DMS53 treated with DMSO at 0.1 percent for 48 hours (cell line): ENCODE measurements around the gene PPM1D.
A peak's percentile ranks its signal among the peaks of the same experiment; 100 is the strongest.

Experiments used
- DNase-seq: peaks from one replicate; lab custom pipeline; 2025; ENCODE audit not compliant: unreplicated experiment; lab: John Stamatoyannopoulos, UW

PPM1D gene

DNA sequence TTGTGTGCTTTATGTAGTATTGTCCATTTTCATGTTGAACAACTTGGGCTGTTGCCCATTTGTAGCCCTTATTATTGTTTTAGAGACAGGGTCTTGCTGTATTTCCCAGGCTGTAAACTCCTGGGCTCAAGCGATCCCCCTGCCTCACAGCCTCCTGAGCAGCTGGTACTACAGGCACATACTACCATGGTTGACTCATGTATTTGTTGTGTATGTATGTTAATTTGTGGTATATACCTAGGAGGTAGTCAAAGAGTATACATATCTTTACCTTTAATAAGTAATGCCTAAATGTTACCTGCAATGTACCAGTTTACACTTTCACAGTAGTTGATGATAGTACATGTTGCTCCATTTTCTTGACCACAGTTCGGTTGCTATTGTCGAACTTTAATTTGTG, 18.1 kb downstream of the PPM1D start:
- DNase-seq: no peak

DNA sequence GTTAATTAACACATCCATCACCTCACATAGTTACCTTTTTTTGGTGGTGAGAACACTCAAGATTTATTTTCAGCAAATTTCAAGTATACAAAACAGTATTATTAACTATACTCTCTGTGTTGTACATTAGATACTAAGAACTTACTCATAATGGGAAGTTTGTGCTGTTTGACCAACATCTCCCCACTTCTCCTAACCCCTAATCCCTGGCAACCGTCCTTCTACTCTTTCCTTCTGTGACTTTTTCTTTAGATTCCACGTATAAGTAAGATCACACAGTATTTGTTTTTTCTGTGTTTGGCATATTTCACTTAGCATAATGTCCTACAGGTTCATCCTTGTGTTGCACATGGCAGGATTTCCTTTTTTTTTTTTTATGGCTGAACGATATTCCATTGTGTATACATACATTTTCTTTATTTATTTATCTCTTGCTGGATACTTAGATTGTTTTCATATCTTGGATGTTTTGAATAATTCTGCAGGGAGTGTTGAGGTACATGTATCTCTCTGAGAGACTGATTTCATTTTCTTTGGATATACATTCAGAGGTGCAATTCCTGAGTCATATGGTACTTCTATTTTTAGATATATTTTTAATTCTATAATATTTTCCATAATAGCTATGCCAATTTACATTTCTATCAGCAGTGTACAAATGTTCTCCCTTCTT, 19.0 kb downstream of the PPM1D start:
- no peak for DNase-seq

DNA sequence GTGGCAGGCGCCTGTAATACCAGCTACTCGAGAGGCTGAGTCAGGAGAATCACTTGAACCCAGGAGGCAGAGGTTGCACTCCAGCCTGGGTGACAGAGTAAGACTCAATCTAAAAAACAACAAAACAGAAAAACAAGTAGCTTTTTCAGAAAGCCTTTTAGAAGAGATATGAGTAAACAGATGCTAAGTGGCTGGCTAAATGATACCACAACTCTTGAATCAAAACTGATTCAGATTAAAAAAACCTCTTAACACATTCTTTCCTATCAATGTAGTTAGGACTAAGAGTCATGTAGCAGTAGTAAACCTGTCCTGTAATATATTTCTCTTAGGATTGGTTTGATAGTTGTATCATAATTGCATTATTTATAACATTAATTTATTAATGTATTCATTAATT, 23.0 kb downstream of the PPM1D start:
- DNase-seq: no peak

DNA sequence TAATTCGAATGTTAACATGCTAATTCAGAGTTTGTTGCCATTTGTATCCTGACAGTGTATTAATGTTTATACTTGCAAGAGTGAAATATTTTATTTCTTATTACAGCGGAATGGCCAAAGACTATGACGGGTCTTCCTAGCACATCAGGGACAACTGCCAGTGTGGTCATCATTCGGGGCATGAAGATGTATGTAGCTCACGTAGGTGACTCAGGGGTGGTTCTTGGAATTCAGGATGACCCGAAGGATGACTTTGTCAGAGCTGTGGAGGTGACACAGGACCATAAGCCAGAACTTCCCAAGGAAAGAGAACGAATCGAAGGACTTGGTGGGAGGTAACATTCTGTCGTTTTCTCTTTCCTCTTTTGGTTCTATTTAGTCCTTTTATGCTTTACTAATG, 23.4 kb downstream of the PPM1D start:
- DNase-seq: no peak

DNA sequence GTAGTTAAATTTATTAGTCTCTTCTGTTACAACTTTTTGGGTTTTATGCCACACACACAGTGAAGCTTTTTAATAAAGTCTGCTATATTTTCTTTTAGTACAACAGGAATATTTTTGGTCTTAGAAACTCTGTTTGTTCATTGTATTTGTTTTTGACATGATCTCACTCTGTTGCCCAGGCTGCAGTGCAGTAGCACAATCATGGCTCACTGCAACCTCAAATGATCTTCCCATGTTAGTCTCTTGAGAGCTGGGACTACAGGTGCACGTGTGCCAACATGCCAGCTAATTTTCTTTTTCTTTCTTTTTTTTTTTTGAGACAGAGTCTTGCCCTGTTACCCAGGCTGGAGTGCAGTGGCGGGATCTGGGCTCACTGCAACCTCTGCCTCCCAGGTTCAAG, 27.1 kb downstream of the PPM1D start:
- DNase-seq: no peak

DNA sequence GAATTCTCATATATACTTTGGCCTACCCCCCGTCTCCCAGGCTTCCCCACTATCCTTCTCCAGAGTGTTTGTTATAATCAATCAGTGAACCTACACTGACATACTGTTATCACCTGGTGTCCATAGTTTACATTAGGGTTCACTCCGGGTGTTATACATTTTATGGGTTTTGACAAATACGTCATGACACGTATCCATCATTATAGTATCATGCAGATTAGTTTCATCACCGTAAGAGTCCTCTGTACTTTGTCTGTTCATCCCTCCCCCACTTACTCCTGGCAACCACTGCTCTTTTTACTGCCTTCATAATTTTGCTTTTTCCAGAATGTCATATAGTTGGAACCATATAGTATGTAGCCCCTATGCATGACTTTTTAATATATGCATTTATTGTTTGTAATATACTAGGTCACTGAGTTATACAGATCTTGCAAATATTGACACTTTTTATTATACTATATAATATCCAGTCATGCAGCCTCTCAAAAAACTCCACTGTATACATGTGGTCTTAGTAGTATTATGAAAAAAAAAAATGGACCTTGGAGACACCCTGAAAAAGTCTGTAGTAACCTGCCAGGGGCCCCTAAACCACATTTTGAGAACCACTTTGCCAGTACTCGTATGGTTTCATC, 28.4 kb downstream of the PPM1D start:
- DNase-seq: no peak

DNA sequence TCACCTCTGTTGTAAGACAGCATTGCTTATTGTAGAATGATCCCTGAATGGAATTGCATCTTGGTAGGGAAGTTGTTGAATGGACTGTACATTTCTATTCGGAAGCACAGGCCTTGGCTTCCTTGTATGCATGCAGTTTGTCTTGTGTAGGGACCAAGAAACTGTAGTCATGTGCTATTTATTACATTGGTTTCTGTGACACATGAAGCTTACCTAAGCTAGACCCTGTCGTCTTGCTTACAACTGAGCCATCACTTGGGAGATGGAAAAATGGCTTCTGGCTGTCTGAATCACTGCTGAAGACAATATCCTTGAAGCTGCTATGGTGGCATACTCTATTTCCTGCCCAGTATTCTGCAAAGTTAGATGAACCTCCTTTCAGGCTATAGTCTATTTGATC, 29.1 kb downstream of the PPM1D start:
- DNase-seq: no peak

DNA sequence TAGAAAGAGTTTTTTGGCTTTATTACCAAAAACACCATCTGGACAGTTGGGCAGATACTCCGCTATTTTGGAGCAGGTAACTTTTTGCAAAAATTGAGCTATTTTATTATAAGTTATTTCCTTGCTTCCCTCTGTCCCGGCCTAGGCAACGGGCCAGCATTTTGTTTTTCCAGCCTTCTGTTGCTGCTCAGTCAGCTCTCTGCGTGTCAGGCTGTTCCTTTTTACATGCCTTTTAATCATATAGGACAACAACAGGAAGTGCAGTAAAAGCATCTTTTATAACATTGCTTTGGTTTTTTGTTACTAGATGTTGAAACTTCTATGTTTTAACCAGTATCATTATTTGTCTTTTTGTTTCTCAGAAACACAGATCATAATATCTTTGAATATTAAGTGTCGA, 30.4 kb downstream of the PPM1D start:
- no peak for DNase-seq

DNA sequence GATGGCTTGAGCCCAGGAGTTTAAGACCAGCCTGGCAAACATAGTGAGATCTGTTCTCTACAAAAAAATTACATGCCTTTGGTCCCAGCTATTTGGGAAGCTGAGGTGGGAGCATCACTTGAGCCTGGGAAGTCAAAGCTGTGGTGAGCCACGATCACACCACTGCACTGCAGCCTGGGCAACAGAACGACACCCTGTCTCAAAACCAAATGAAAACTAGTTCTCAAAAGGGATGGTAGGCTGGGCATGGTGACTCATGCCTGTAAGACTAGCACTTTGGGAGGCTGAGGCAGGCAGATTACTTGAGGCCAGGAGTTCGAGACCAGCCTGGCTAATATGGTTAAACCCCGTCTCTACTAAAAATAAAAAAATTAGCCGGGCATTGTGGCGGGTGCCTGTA, 31.1 kb downstream of the PPM1D start:
- no peak for DNase-seq

DNA sequence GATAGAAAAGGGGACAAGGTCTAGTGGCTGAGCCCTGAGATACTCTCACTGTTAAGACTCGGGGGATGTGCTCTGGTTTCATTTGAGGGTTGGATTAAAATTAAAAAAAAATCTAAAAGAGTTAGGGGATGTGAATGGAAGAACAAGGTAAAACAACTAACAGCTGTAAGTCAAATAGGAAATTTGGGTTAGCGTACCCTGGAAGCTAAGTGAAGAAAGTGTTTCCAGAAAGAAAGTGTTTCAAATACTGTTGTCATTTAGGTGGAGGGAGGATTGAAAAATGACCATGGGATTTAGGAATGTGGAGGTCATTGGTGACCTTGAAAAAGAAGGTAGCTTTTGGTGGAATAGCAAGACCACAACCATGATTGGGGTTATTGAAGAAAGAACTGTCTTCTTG, 37.7 kb downstream of the PPM1D start:
- no peak for DNase-seq

DNA sequence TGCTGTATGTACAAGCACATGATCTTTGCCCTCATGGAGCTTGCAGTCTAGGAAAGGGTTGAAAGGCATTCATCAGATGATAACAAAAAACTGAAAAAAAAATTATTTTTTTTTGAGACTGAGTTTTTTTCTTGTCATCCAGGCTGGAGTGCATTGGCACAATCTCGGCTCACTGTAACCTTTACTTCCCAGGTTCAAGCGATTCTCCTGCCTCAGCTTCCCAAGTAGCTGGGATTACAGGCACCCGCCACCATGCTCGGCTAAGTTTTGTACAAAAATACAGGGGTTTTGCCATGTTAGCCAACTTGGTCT, 39.0 kb downstream of the PPM1D start:
- DNase-seq: no peak

DNA sequence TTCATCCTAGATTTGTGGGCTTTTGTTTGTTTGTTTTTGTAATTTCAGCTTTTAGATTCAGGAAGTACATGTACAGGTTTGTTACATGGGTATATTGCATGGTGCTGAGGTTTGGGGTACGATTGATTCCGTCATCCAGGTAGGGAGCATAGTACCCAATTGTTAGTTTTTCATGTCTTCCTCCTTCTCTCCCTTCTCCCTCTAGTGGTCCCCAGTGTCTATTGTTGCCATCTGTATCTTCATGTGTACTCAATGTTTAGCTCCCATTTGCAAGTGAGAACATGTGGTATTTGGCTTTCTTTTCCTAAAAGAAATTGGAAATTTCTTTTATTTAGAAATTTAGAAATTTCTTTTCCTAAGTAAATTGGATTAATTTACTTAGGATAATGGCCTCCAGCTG, 40.5 kb downstream of the PPM1D start:
- DNase-seq: no peak

DNA sequence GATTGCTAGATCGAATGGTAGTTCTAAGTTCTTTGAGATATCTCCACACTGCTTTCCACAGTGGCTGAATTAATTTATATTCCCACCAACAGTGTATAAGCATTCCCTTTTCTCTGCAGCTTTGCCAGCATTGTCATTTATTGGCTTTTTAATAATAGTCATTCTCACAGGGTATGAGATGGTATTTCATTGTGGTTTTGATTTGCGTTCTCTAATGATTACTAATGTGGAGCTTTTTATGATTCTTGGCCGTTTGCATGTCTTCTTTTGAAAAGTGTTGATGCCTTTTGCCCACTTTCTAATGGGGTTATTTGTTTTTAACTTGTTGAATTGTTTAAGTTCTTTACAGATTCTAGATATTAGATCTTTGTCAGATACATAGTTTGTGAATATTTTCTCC, 41.1 kb downstream of the PPM1D start:
- no peak for DNase-seq

DNA sequence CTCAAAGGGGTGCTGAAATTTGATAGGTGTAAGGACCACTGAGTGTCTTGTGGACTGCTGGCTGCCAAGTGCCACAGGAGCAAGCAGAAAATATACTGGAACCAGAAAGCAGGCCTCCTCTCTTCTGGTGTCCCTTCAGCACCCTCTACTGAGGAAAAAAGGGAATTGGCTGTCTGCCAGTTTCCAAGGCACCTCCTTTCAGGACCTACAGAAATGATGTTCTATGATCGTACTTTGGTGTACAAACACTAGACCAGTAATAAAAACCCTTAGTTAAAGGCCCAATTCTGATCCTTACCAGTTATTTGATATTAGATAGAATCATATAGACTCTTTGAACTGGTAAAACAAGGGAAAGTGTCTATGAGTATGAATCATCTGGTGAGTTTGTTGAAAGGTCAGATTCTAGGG, 41.8 kb downstream of the PPM1D start:
- peak; percentile 56 for DNase-seq

DNA sequence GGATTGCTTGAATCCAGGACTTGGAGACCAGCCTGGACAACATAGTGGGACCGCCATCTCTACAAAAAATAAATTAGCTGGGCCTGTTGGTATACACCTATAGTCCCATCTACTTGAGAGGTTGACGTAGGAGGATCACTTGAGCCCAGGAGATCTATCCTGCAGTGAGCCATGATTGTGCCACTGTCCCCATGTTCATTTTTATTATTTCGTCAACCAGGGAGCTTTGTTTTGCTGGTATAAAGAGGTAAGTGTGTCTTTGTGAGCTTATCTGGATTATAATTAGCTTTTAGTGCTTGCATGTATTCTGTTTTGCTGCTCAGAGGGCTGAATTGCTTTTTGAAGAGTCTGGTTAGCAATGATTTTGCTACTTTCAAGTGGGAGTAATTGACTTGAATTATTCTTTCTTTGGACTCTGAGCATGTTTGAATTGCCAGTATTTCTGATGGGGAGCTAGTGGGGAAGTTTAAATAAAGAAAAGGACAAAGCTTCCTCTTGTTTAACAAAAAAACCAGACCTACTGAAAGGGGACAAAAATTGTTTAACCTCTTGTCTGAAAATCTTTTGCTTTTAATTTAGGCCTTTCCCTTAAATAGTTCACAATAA, 46.0 kb downstream of the PPM1D start:
- no peak for DNase-seq

DNA sequence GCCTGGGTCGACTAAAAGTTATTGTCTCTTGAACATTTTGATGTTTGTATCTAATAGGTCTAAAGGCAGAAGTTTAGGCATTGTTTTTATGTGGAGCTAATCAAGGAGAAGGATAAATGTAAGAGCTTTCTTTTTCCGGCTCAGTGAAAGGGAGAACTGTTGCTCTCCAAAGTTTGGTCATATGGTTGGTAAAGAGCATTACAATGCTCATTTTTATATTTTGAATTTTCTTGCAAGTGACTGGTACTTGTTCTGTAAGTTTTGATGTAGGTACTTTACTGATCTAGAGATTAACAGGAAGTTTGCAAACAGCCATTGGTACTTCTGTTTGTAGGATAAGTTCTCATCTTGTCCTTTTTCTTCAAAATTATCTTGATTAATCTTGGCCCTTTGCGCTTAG, 46.7 kb downstream of the PPM1D start:
- DNase-seq: no peak

DNA sequence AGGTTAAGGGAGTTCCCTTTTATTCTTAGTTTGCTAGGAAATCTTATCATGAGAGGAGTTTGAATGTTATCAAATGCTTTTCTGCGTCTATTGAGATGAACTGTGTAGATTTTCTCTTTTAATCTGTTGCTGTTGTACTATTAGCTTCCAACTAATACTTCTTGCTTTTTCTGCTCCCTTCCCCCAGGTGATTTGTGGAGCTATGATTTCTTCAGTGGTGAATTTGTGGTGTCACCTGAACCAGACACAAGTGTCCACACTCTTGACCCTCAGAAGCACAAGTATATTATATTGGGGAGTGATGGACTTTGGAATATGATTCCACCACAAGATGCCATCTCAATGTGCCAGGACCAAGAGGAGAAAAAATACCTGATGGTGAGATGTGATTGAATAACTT, 47.7 kb downstream of the PPM1D start:
- no peak for DNase-seq

DNA sequence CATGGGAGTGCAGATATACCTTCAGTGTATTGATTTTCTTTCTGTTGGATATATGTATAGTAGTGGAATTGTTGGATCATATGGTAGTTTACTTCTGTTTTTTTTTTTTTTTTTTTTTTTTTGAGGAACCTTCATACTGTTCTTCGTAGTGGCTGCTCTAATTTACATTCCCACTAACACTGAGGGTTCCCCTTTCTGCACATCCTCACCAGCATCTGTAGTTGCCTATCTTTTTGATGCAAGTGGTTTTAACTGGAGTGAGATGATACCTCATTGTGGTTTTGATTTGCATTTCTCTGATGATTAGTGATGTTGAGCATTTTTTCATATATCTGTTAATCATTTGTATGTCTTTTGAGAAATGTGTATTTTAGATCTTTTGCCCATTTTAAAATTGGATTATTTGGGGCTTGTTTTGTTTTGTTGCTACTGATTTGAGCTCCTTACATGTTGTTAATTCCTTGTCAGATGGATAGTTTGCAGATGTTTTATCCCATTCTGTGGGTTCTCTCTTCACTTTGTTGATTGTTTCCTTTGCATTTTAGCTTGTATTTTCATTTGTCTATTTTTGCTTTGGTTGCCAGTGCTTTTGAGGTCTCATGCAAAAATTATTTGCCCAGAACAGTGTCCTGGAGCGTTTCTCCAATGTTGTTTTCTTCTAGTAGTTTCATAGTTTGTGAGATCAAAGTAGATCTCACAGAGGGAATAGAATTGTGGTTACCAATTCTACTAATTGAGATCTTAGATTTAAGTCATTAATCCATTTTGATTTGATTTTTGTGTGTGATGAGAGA, 52.7 kb downstream of the PPM1D start:
- DNase-seq: no peak

DNA sequence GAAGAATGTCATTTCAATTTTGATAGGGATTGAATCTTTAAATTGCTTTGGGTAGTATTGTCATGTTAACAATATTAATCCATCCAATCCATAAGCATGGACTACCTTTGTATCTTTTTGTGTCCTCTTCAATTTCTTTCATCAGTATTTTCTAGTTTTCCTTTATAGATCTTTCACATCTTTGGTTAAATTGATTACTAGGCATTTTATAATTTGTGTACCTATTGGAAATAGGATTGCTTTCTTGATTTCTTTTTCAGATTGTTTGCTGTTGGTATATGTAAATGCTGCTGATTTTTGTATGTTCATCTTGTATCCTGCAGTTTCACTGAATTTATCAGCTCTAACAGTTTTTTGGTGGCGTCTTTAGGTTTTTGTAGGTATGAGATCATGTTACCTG, 53.6 kb downstream of the PPM1D start:
- DNase-seq: no peak

DNA sequence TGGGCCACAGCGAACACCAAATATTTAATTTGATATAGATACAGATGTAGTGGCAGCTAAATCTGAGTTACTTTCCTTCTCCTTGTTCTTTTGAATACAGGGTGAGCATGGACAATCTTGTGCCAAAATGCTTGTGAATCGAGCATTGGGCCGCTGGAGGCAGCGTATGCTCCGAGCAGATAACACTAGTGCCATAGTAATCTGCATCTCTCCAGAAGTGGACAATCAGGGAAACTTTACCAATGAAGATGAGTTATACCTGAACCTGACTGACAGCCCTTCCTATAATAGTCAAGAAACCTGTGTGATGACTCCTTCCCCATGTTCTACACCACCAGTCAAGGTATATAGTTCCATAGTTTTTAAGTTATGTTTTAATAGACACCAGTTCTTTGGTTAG, 56.5 kb downstream of the PPM1D start:
- no peak for DNase-seq

DNA sequence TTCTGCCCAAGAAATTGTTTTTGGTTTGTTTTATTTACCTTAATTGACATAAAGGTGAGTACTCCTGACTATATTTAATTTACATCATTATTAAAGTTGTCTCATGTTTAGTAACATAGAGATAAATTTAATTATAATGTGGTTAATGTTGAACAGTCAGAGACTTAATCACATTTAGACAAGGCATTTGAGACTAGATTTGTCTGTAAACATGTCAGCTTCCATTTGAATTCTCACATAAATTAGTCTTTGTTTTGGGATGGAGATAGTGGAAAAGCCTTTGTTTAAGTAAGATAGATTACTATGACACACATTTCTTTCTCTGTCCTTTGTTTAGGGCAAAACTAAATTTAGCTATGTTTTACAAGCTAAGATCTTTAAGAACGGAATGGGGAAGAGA, 59.2 kb downstream of the PPM1D start:
- no peak for DNase-seq

DNA sequence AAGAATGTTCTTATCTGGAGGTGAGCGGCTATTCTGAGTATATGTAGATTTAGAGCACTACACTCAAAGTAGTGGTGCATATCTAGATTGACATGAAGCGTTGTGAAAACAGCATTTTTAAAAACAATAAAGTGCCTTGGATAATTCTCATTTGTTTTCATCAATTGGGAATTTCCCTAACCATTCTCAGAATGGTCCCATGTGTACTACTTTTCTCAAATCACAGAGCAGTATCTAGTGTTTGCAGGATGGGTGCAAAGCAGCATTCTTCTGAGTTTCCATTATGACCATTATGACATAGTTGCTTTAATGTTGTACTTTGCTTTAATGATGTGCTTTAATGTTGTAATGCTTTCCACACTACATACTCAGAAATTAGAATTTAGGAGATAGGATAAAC, 61.5 kb downstream of the PPM1D start:
- no peak for DNase-seq
